Measurements from ENCODE around the gene MICALL2. TPM values are rescaled to one million over a fixed set of nuclear protein-coding genes. Genes with fewer than 3 reads are reported as not detected.
"Not testable (repeated sequence)": the region's sequence is repeated elsewhere in the genome, so short reads cannot be mapped to it uniquely, and the experiment has no call there.

Gene MICALL2
- polyA plus RNA-seq, 2 donors: 20.9 to 50.7 TPM

DNA sequence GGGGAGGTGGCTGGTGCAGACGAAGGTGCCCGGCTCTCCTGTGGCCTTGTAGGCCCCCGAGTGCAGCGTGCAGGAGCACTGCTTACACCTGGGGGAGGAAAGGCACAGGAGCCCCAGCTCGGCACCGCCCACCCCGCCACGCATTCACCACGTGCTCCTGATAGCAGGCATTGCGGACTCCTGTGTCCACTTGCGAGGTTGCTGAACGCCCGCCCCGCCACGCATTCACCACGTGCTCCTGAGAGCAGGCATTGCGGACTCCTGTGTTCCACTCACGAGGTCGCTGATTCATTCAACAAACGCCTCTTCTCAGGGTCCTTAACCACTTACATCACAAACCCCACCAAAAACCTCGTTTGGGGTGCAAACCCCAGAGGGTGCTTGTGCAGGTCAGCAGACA lies 13.9 kb downstream of the MICALL2 start:
- Histone ChIP-seq H3K36me3 (ENCODE audit: control insufficient read depth in 2 of 2, insufficient read depth in 2 of 2, low read length in 1 of 2) (peaks cover 0 to 23% of the 10 kb centered on the region in 2 donors), H3K27me3 (ENCODE audit: control insufficient read depth in 1 of 2, insufficient read depth in 2 of 2, low read length in 2 of 2) (no peaks in the 10 kb centered on the region), H3K4me3 (ENCODE audit: low read depth in 1 of 2, low read length in 2 of 2) (no peak overlapping the region), H3K9me3 (ENCODE audit: control insufficient read depth in 2 of 2, insufficient read depth in 1 of 2, low read depth in 1 of 2, low read length in 1 of 2) (no peaks in the 10 kb centered on the region), H3K27ac (ENCODE audit: low read depth in 2 of 2, low read length in 1 of 2) (no peak overlapping the region), H3K4me1 (ENCODE audit: control insufficient read depth in 2 of 2, insufficient read depth in 2 of 2, low read length in 1 of 2) (peaks cover 0 to 9% of the 10 kb centered on the region in 2 donors)
- WGBS, 2 donors: 89 to 90% methylated on average over 21 of the region's 21 CpGs

DNA sequence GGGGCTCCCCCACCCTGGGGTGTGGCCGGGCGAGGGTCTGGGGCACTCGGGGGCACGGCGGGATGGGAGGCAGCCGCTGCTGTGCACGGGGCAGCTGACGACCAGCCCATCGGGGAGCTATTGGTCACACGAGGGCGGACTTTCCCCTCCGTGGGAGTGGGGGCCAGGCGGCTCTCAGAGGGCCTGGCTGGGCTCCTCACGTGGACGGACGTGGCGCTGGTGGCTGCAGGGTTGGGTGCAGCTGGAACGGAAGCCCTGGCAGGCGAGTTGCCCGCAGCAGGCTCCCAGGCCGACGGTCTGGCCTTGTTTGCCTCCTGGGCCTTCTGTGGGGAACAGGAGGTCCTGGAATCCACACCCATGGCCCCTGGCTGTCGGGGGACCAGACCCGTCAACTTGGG lies 14.3 kb downstream of the MICALL2 start:
- Histone ChIP-seq H3K9me3 (ENCODE audit: control insufficient read depth in 2 of 2, insufficient read depth in 1 of 2, low read depth in 1 of 2, low read length in 1 of 2) (no peaks in the 10 kb centered on the region), H3K4me1 (ENCODE audit: control insufficient read depth in 2 of 2, insufficient read depth in 2 of 2, low read length in 1 of 2) (peaks cover 0 to 9% of the 10 kb centered on the region in 2 donors), H3K36me3 (ENCODE audit: control insufficient read depth in 2 of 2, insufficient read depth in 2 of 2, low read length in 1 of 2) (peaks cover 0 to 25% of the 10 kb centered on the region in 2 donors), H3K27ac (ENCODE audit: low read depth in 2 of 2, low read length in 1 of 2) (no peak overlapping the region), H3K27me3 (ENCODE audit: control insufficient read depth in 1 of 2, insufficient read depth in 2 of 2, low read length in 2 of 2) (no peaks in the 10 kb centered on the region), H3K4me3 (ENCODE audit: low read depth in 1 of 2, low read length in 2 of 2) (no peak overlapping the region)
- WGBS, 2 donors: 74 to 82% methylated on average over 24 of the region's 24 CpGs

GRCh38 chr7:1444214-1444924 lies 14.9 kb downstream of the MICALL2 start:
- peaks cover 0 to 24% of the 10 kb centered on the region in 2 donors for H3K36me3 ChIP-seq (ENCODE audit: control insufficient read depth in 2 of 2, insufficient read depth in 2 of 2, low read length in 1 of 2)

DNA sequence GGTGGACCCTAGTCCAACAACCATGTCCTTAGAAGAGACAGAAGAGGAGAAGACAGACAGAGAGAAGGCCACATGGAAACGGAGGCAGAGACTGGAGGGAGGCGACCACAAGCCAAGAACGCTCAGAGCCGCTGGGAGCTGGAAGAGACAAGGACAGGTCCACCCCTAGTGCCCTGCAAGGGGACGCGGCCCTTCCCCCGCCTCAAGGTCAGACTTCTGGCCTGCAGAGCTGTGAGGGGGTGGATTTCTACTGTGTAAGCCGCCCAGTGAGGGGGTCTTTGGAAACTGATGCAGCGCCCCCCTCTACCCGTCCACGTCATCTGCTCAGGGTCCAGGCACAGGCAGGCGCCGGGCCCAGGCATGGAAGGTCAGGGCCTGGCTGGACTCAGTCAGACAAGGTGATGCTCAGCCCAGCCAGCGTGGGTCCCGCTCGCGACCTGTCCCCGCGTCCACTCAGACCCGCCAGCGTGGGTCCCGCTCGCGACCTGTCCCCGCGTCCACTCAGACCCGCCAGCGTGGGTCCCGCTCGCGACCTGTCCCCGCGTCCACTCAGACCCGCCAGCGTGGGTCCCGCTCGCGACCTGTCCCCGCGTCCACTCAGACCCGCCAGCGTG lies 15.6 kb downstream of the MICALL2 start:
- H3K9me3 ChIP-seq (ENCODE audit: control insufficient read depth in 2 of 2, insufficient read depth in 1 of 2, low read depth in 1 of 2, low read length in 1 of 2); H3K27me3 ChIP-seq (ENCODE audit: control insufficient read depth in 1 of 2, insufficient read depth in 2 of 2, low read length in 2 of 2); H3K27ac ChIP-seq (ENCODE audit: low read depth in 2 of 2, low read length in 1 of 2); H3K4me1 ChIP-seq (ENCODE audit: control insufficient read depth in 2 of 2, insufficient read depth in 2 of 2, low read length in 1 of 2); H3K4me3 ChIP-seq (ENCODE audit: low read depth in 1 of 2, low read length in 2 of 2): not testable (repeated sequence)
- WGBS, 2 donors: 94% methylated on average over 19 to 30 of the region's 42 CpGs
- H3K36me3 ChIP-seq (ENCODE audit: control insufficient read depth in 2 of 2, insufficient read depth in 2 of 2, low read length in 1 of 2): peaks cover 0 to 30% of the 10 kb centered on the region in 2 donors

More at GRCh38 chr7:1444214-1444924, 14.9 kb downstream of the MICALL2 start:
- Histone ChIP-seq H3K27me3 (ENCODE audit: control insufficient read depth in 1 of 2, insufficient read depth in 2 of 2, low read length in 2 of 2) (no peaks in the 10 kb centered on the region), H3K4me3 (ENCODE audit: low read depth in 1 of 2, low read length in 2 of 2) (no peak overlapping the region), H3K9me3 (ENCODE audit: control insufficient read depth in 2 of 2, insufficient read depth in 1 of 2, low read depth in 1 of 2, low read length in 1 of 2) (peaks cover 0 to 2% of the 10 kb centered on the region in 2 donors), H3K4me1 (ENCODE audit: control insufficient read depth in 2 of 2, insufficient read depth in 2 of 2, low read length in 1 of 2) (peaks cover 0 to 6% of the 10 kb centered on the region in 2 donors), H3K27ac (ENCODE audit: low read depth in 2 of 2, low read length in 1 of 2) (no peak overlapping the region)
- 91 to 93% methylated on average over 41 to 45 of the region's 45 CpGs for WGBS, 2 donors

- Histone ChIP-seq H3K4me1 (ENCODE audit: control insufficient read depth in 2 of 2, insufficient read depth in 2 of 2, low read length in 1 of 2) (peaks cover 0 to 1% of the 10 kb centered on the region in 2 donors), H3K4me3 (ENCODE audit: low read depth in 1 of 2, low read length in 2 of 2) (no peak overlapping the region), H3K27me3 (ENCODE audit: control insufficient read depth in 1 of 2, insufficient read depth in 2 of 2, low read length in 2 of 2) (no peaks in the 10 kb centered on the region), H3K9me3 (ENCODE audit: control insufficient read depth in 2 of 2, insufficient read depth in 1 of 2, low read depth in 1 of 2, low read length in 1 of 2) (peaks cover 0 to 5% of the 10 kb centered on the region in 2 donors), H3K36me3 (ENCODE audit: control insufficient read depth in 2 of 2, insufficient read depth in 2 of 2, low read length in 1 of 2) (peaks cover 0 to 36% of the 10 kb centered on the region in 2 donors), H3K27ac (ENCODE audit: low read depth in 2 of 2, low read length in 1 of 2) (no peak overlapping the region)
- WGBS, 2 donors: 81 to 84% methylated on average over 19 to 20 of the region's 20 CpGs
Observed at GRCh38 chr7:1442355-1443124, 16.7 kb downstream of the MICALL2 start.

DNA sequence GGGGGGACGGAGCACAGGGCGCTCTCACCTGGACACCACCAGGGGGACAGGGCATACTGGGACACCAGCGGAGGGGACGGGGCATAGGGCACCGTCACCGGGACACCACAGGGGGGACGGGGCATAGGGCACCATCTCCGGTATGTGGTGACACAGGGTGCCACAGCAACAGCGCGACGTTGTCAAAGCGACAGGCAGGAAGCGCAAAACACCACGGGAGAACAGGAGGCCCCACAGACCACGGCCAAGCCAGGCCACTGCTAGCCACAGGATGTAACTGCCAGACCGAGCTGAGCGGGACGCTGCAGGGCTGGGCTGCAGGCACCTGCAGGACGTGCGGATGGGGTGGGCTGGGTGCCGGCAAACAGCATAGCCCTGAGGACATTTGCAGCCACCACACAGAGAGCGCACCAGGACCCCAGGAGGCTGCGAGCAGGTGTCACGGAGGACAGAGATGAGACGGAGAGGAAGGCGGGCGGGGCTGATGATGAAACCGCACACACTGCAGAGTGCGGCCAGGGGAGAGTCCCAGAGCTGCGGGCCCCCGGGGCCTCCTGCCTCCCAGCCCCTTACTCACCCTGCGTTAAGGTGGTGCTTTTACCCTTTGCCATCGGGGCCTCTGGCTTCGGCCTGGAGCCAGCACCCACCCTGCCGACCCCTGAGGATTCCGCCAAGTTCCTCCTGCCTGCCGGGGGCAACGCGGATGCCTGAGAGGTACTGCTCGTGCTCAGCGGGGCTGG lies 17.5 kb downstream of the MICALL2 start:
- Histone ChIP-seq H3K36me3 (ENCODE audit: control insufficient read depth in 2 of 2, insufficient read depth in 2 of 2, low read length in 1 of 2) (peaks cover 0 to 37% of the 10 kb centered on the region in 2 donors), H3K4me1 (ENCODE audit: control insufficient read depth in 2 of 2, insufficient read depth in 2 of 2, low read length in 1 of 2) (no peaks in the 10 kb centered on the region), H3K27me3 (ENCODE audit: control insufficient read depth in 1 of 2, insufficient read depth in 2 of 2, low read length in 2 of 2) (no peaks in the 10 kb centered on the region), H3K9me3 (ENCODE audit: control insufficient read depth in 2 of 2, insufficient read depth in 1 of 2, low read depth in 1 of 2, low read length in 1 of 2) (peaks cover 0 to 5% of the 10 kb centered on the region in 2 donors), H3K27ac (ENCODE audit: low read depth in 2 of 2, low read length in 1 of 2) (no peak overlapping the region), H3K4me3 (ENCODE audit: low read depth in 1 of 2, low read length in 2 of 2) (no peak overlapping the region)
- WGBS, 2 donors: 86 to 88% methylated on average over 41 of the region's 41 CpGs

DNA sequence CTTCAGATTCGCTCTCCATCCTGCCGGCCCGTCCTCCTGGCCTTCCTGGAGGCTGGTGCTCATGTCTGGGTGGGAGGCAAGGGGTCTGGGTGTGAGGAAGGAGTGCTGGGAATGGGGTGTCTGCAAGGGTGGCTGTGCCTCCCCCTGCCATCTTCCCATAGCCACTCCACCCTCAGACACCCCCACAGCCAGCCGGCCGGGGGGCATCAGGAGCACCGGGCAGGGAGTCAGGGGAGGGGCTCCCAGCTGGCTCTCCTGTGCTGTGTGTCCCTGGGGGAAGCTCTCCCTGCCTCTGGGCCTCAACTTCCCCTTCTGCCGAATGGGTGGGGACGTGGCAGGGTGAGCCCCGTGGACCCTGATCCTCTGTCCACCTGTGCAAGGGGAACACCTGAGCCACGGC lies 18.6 kb downstream of the MICALL2 start:
- 82% methylated on average over 10 of the region's 10 CpGs for WGBS, 2 donors
- Histone ChIP-seq H3K27me3 (ENCODE audit: control insufficient read depth in 1 of 2, insufficient read depth in 2 of 2, low read length in 2 of 2) (no peaks in the 10 kb centered on the region), H3K4me3 (ENCODE audit: low read depth in 1 of 2, low read length in 2 of 2) (no peak overlapping the region), H3K9me3 (ENCODE audit: control insufficient read depth in 2 of 2, insufficient read depth in 1 of 2, low read depth in 1 of 2, low read length in 1 of 2) (peaks cover 0 to 5% of the 10 kb centered on the region in 2 donors), H3K4me1 (ENCODE audit: control insufficient read depth in 2 of 2, insufficient read depth in 2 of 2, low read length in 1 of 2) (no peaks in the 10 kb centered on the region), H3K36me3 (ENCODE audit: control insufficient read depth in 2 of 2, insufficient read depth in 2 of 2, low read length in 1 of 2) (peaks cover 0 to 41% of the 10 kb centered on the region in 2 donors), H3K27ac (ENCODE audit: low read depth in 2 of 2, low read length in 1 of 2) (no peak overlapping the region)

DNA sequence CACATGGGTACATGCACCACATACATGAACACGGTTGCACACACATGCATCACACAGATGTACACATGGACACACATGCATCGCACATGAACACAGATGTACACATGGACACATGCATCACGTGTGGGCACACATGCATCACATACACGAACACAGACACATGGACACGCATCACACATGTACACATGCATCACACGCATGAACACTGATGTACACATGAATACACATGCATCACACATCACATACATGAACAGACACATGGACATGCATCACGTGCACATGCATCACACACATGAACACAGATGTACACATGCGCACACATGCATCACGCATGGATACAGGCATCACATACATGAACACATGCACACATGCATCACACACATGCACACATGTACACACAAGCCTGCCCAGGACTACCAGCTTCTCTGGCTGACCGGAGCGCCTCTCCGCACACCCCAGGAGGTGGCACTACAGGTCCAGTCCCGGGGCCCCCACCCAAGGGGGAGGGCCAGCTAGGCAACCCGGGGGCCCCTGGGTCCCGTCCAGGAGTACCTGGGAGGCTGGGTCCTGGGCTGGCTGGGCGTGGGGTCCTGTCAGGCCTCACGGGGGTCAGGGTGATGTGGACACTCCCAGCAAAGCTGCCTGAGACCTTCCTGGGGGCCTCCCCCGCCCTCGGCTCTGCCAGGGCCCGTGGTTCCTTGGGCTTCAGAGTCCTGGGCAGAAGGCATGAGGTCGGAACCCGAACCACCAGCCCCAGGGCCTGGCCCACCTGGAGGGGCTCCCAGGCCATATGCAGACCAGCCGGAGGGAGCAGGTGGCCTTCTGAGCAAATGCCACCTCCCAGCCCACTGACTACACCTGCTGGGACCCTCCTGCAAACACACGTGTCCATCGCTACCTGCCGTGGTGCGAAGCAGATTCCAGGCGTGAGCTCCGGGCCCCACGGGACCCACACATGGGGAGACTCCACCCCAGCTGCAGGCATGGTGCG lies 19.6 kb downstream of the MICALL2 start:
- no peak overlapping the region for H3K4me3 ChIP-seq (ENCODE audit: low read depth in 1 of 2, low read length in 2 of 2)
- peaks cover 0 to 37% of the 10 kb centered on the region in 2 donors for H3K36me3 ChIP-seq (ENCODE audit: control insufficient read depth in 2 of 2, insufficient read depth in 2 of 2, low read length in 1 of 2)
- H3K27me3 ChIP-seq (ENCODE audit: control insufficient read depth in 1 of 2, insufficient read depth in 2 of 2, low read length in 2 of 2): no peaks in the 10 kb centered on the region
- 87 to 93% methylated on average over 31 of the region's 31 CpGs for WGBS, 2 donors
- H3K4me1 ChIP-seq (ENCODE audit: control insufficient read depth in 2 of 2, insufficient read depth in 2 of 2, low read length in 1 of 2): no peaks in the 10 kb centered on the region
- H3K9me3 ChIP-seq (ENCODE audit: control insufficient read depth in 2 of 2, insufficient read depth in 1 of 2, low read depth in 1 of 2, low read length in 1 of 2): peaks cover 0 to 5% of the 10 kb centered on the region in 2 donors
- H3K27ac ChIP-seq (ENCODE audit: low read depth in 2 of 2, low read length in 1 of 2): no peak overlapping the region
